NCI-H748 (cell line): Measurements from ENCODE around the gene METTL25.

Experiments used
- DNase-seq: peaks from one replicate; lab custom pipeline; 2025; ENCODE audit not compliant: unreplicated experiment; lab: John Stamatoyannopoulos, UW

Gene METTL25

GRCh38 chr12:82523996-82524395, 165.7 kb downstream of the METTL25 start:
- no peak for DNase-seq

GRCh38 chr12:82524641-82525040, 166.3 kb downstream of the METTL25 start:
- no peak for DNase-seq

GRCh38 chr12:82525616-82526015, 167.3 kb downstream of the METTL25 start:
- no peak for DNase-seq

GRCh38 chr12:82527165-82527780, 168.9 kb downstream of the METTL25 start:
- peak; percentile 72 for DNase-seq
